GM18507 (cell line): ENCODE results near the gene CAPN14.

Experiments
- DNase-seq: peaks from one replicate; pipeline ENCODE4 v3.0.0; 2011; ENCODE audit warnings: low read depth; ENCODE audit not compliant: insufficient read length; ENCODE audit errors: extremely low spot score
- FAIRE-seq: peaks from 2 replicates; lab custom pipeline; 2011; peaks lifted over from hg19 to GRCh38; lab: Jason Lieb, UNC

Gene CAPN14

DNA sequence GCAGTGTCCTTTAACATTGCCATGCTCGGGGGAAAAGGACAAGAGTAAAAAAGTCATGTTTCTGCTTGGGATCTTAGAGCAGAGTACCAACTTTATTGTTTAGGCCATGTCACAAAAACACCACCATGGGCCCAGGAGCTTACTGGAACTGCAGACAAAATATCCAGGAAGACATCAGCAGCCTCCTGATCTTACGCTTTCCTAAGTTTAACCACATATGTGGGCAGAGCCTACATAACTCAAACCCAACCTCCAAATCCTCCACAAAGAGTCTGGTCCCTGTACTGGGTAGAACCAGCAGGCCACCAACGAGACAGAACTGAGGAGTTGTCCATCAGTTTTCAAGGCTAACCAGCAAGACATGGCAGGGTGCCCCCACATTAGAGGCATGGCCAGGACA lies 89.4 kb downstream of the CAPN14 start:
- no peak for FAIRE-seq
- DNase-seq, result no peak

DNA sequence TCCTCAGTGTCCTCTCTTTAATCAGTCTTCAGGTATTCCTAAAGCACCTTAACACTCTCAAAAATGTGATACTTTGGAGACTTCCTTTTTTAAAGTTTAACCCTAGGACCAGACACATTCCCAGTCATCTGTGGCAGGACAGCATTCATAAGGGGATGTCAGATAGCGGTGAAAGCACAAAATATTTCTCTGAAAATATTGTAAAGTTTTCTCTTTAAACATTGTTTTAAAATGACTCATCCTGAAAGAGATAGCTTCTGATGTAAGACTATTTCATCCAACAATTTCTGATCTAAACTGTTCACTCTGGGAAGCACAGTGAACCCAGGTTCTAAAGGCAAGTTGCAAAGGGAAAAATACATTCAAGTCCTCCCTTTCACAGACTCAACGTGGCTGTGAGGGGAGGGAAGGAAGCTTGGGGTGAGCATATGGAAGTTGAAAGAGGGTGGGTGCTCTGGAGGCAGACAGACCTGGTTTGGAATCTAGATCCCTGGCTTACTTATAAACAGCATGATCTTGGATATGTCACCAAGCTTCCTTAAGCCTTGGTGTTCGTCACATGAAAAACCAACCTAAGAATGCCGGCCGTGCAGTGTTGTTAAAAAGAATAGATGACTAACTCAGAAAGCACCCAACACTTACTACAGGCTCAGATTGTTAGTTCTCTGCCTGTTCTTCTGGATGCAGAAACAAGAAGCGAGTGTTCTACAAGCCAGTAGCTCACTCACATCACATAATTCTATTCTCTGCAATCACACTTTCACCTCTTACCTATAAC lies 91.2 kb downstream of the CAPN14 start:
- no peak for DNase-seq
- no peak for FAIRE-seq

DNA sequence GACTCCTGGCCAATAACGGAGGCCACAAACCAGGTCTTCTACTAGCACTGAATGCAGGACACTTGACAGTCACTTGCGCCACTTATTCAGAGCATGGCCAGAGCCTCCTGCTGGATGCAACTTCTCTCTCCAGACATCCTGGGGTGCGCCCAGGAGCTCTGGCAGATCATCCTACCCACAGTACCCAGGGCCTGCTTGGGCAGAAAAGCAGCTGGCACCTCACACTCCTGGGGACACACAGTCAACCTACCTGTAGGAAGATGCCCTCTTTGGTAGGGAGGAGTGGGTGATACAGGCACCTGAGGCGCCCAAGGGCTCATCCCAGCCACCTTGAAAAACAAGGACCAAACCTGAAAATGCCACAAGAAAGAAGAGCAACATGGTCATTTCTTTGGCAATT lies 92.4 kb downstream of the CAPN14 start:
- DNase-seq, result no peak
- no peak for FAIRE-seq
